ELF-1 (cell line): ENCODE measurements around the gene NEURL1.

Source experiments
- DNase-seq: peaks from one replicate; pipeline ENCODE4 v3.0.0-alpha.2; 2016; ENCODE audit warnings: low read depth, low spot score

The NEURL1 gene

DNA sequence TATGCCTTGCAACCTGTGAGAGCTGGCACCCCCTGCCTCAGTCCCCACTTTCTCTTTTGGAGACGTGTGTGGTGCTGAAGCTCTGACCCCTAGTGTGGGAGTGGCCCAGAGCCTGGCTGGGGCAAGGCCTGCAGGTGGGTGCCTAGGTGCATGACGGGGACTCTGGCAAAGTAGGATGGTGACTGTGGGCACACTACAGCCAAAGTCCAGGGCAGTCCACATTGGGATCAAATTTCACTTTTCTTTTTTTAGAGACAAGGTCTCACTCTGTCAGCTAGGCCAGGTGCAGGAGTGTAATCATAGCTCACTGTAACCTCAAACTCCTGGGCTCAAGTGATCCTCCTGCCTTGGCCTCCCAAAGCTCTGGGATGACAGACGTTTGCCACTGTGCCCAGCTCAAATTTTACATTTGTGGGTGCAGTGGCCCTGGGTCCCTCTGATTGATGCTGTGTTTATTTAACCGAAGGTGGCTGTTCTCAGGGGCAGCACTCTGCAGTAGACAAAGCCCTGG lies 52.3 kb downstream of the NEURL1 start:
- DNase-seq: no peak

GRCh38 chr10:103546401-103546800 lies 52.9 kb downstream of the NEURL1 start:
- DNase-seq: no peak

GRCh38 chr10:103547391-103547946 lies 54.0 kb downstream of the NEURL1 start:
- DNase-seq: no peak

DNA sequence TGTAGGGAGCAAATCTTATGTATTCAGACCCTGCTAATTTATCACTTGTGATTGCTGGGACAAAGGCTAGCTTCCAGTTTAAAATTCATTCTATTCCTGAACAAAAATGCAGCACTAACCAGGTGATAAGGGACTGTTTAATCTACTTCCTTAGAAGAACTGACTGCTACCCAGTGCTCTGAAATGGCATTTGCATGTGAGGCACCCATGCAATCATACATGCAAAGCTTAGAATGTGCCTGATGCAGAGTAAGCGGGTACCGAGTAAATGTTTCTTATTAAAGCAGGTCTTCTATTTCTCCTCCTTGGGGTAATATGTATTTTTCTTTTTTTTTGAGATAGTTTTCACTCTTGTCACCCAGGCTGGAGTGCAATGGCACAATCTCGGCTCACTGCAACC lies 54.5 kb downstream of the NEURL1 start:
- DNase-seq: no peak

DNA sequence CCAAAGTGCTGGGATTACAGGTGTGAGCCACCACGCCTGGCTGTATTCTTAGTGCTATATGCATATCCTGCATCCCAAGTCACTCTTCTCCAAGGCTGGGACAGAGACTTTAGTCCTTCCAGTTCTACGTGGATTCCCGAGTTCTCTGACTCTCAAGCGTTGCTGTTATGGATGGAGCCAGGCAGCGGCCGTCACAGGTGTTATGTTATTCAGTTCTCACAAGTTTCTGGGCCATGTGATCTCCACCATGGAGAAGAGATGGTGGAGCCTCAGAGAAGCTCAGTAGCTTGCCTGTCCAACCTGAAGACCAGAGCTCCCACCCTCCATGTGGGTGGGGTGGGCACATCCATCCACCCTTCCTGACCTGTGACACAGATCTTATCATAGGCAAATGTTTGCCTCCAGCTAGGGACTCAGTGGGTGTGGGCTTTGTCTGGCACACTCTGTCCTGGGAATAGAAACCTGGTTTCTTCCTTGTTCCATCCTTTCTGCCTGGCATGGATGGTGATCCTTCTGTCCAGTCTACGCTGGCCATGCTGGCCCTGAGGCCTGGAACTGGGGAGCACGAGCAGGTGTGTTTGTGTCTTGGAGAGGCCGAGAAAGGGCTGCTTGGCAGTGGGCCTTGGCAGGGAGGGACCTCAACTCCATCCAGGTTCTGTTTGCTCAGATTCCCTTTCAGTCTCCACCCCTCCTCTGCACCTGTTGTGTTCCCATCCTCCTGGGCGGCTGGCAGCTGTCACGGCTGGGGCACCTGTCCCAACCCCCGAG lies 55.3 kb downstream of the NEURL1 start:
- DNase-seq: no peak

DNA sequence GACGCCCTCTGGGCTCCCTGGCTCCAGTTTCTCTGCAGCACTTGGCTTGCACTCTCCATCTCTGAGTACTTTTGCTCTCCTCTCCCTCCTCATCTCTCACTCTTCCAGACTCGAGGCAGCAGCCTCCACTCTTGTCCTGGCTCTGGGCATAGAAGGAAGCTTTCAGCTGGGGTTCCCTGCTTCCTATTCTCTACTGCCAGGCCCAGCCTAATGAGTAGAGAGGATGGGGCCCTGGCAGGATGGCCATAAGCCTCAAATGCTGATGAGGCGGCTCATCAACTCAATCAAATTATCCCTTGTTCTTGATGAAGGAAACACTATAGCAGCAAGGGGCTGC lies 55.8 kb downstream of the NEURL1 start:
- no peak for DNase-seq

GRCh38 chr10:103550229-103550628 lies 56.7 kb downstream of the NEURL1 start:
- no peak for DNase-seq

GRCh38 chr10:103551619-103552602 lies 58.4 kb downstream of the NEURL1 start:
- no peak for DNase-seq

GRCh38 chr10:103552856-103553742 lies 59.6 kb downstream of the NEURL1 start:
- no peak for DNase-seq

- DNase-seq: no peak
Measured at GRCh38 chr10:103553743-103554487, 60.4 kb downstream of the NEURL1 start.

DNA sequence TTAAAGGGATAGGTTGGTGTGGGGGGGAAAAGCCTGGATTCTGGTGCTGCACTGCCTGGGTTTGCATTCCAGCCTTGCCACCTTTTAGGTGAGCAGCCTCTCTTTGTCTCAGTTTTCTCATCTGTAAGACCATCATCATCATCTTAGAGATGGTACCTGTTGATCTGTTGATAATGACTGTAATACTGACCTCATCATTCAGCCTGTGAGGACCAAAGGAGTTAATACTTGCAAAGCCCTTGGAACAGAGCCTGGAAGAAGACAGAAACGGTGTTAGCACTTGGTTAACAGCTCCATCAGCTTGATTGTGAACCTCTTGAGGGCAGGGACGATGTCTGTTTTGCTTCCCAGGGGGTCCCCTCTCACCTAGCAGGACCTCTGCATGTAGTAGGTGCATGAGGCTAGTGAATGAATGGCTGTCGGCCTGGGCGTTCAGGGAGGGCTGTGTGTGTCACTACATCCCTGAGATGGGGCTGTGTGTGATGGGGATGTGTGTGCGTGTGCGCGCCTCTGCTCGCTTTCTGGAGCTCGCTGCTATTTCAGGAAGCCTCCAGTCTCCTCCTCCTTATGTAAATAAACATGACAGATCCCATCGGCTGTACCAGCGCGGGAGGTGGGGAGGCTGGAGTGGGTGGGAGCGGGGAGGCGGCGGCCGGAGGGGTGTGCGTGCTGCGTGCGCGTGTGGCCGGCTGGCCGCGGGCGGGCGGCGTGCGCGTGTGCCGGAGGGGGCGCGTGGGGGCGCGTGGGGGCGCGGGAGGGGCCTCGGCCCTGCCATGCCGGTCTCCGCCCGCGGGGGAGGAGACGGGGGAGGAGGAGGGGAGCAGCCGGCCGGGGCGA lies 61.2 kb downstream of the NEURL1 start:
- DNase-seq: peak; percentile 55

DNA sequence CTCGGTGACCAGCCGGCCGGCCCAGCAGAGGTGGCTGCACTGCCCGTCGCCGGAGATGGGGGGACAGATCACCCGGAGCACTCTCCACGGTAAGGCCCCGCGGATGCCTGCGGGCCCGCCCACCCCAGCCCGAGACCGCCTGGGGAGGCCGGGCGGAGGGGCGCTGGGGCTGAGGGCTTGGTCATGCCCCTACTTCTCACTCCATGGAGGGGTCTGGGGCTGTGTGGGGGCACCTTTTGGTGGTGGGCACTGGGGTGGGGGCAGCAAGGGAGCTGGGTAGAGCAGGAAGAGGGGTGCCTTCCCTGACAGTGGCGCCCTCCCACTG lies 61.8 kb downstream of the NEURL1 start:
- no peak for DNase-seq

DNA sequence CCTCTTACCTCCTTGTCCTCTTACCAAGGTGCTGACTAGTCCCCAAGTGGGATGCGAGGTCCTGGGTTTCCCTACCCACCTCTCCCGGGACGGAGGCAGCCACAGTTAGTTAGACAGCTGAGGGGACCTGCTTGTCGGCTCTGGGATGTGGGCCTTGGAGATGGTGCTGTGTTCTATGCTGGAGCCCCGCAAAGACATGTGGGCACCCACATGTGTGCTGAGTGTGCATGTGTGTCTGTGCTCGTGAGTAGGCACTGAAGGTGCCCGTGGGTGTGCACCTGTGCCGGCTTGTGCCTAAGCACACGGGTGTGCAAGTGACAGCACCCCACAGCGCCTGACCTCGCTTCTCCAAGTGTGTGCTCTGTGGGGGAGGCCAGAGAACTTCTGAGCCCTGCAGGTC lies 62.2 kb downstream of the NEURL1 start:
- no peak for DNase-seq

DNA sequence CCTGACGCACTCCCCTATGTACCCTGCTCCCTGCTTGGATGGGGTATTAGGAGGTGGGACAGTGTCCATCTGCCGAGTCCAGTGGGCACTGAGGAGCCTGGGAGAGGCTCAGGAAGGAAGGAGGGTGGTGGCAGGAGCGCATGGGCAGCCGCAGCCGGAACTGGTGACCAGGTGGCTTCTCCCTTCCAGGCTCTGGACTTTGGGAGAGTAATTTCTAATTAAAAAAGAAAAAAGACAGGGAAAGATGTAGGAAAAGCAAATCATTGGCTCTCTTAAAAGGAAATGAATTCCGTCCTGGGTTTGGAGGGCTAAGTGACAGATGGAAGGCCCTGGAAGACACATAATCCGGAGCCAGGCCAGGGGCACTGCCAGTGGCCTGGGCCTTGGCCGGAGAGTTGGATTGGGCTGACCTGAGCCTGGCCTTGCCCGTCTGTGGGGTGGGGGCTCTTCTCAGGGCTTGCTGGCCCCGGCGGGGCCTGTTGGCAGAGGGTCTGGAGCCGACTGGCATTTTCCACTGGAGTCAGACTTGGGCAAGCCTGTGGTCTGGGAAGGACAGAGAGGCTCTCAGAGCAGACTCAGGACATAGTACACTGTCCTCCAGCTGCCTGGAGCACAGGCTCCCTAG lies 63.0 kb downstream of the NEURL1 start:
- no peak for DNase-seq

DNA sequence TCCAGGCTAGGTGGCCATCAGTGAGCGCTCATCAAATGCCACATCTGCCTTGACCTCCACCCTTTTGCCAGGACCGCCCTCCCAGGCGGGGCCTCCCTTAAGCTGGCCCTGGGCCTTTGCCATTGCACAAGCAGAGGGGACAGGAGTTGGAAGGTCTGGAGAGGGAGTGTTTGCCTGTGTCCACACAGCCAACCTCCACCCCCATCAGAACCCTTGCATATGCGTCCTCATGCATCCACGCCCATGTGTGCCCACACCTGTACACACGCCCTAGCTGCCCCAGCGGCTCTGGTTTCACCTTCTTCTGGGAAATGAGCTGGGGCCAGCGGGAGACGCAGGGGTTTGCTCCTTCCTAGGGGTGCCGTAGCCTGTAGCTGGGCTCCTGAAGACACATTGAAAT lies 64.0 kb downstream of the NEURL1 start:
- no peak for DNase-seq

- DNase-seq: no peak
Measured at GRCh38 chr10:103558911-103559310, 65.4 kb downstream of the NEURL1 start.

- DNase-seq: no peak
Measured at GRCh38 chr10:103559776-103560175, 66.3 kb downstream of the NEURL1 start.

- DNase-seq: no peak
Measured at GRCh38 chr10:103560886-103561285, 67.4 kb downstream of the NEURL1 start.

- DNase-seq: no peak
Measured at GRCh38 chr10:103562383-103562782, 68.9 kb downstream of the NEURL1 start.
